OCI-LY3 (cell line): ENCODE data around the gene ANKRD6.

Source experiments
- CTCF ChIP-seq: fragments of 200-600, 300-600 bp; sonication (generic); IDR thresholded peaks from 2 replicates; pipeline ENCODE4 v1.5.1; 2014; ENCODE audit warnings: antibody characterized with exemption, low read length, low read depth
- EZH2phosphoT487 ChIP-seq: fragments of 200-600 bp; shearing (Covaris generic); IDR thresholded peaks from 2 replicates; pipeline ENCODE4 v1.6.1; 2018; ENCODE audit warnings: antibody characterized with exemption, mixed run types, low read depth

- TF ChIP-seq CTCF (no peak), EZH2phosphoT487 (no peak)
Observed at GRCh38 chr6:89415185-89415584, 17.8 kb upstream of the ANKRD6 start.
